Ishikawa (cell line): ENCODE results near the gene PKLR.

Source experiments
- CEBPB ChIP-seq: IDR thresholded peaks from 2 replicates; pipeline ENCODE4 v1.6.1; 2012
- EGR1 ChIP-seq: IDR thresholded peaks from 2 replicates; pipeline ENCODE4 v1.6.1; 2012
- EP300 ChIP-seq: IDR thresholded peaks from 2 replicates; pipeline ENCODE4 v1.6.1; 2012; ENCODE audit warnings: borderline replicate concordance
- TAF1 ChIP-seq: IDR thresholded peaks from 2 replicates; pipeline ENCODE4 v1.6.1; 2012; ENCODE audit warnings: low read depth, mild to moderate bottlenecking
- TCF12 ChIP-seq: IDR thresholded peaks from 2 replicates; pipeline ENCODE4 v1.6.1; 2012; ENCODE audit warnings: low read depth
- ZBTB7A ChIP-seq: IDR thresholded peaks from 2 replicates; pipeline ENCODE4 v1.6.1; 2012; ENCODE audit warnings: low read depth
- TF ChIP-seq, protein P1 (sequence below): IDR thresholded peaks from 2 replicates; pipeline ENCODE4 v1.6.1; 2012; ENCODE audit warnings: low read depth, mild to moderate bottlenecking

DNA sequence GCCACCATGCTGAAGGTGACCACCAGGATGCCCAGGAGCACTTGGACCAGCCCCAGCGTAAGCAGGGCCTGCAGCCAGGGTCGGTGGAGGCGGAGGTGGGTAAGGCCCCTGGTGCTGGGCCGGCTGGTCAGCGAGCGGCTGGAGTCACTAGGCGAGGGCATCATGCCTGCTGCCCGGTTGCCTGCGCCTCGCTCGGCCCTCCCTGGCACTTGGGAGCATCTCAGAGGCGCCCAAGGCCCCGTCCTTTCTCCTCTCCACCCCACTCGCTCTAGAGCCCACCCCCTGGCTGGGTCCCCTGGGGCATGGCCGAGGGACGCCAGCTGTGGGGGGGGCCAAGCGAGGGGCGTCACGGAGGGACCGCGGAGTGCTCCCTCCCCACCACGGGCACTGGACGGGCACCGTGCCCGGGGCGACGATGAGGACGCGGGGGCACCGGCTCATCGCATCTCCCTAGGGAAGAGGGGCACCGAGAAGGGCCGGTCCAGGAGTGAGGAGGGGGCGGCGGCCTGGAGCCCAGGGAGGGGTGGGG is 46.5 kb downstream of the PKLR start:
- TF ChIP-seq ZBTB7A (no peak), EP300 (no peak), TAF1 (no peak), TCF12 (no peak), EGR1 (no peak), CEBPB (no peak)
- TF ChIP-seq, protein P1, sequence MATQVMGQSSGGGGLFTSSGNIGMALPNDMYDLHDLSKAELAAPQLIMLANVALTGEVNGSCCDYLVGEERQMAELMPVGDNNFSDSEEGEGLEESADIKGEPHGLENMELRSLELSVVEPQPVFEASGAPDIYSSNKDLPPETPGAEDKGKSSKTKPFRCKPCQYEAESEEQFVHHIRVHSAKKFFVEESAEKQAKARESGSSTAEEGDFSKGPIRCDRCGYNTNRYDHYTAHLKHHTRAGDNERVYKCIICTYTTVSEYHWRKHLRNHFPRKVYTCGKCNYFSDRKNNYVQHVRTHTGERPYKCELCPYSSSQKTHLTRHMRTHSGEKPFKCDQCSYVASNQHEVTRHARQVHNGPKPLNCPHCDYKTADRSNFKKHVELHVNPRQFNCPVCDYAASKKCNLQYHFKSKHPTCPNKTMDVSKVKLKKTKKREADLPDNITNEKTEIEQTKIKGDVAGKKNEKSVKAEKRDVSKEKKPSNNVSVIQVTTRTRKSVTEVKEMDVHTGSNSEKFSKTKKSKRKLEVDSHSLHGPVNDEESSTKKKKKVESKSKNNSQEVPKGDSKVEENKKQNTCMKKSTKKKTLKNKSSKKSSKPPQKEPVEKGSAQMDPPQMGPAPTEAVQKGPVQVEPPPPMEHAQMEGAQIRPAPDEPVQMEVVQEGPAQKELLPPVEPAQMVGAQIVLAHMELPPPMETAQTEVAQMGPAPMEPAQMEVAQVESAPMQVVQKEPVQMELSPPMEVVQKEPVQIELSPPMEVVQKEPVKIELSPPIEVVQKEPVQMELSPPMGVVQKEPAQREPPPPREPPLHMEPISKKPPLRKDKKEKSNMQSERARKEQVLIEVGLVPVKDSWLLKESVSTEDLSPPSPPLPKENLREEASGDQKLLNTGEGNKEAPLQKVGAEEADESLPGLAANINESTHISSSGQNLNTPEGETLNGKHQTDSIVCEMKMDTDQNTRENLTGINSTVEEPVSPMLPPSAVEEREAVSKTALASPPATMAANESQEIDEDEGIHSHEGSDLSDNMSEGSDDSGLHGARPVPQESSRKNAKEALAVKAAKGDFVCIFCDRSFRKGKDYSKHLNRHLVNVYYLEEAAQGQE = no peak
